CD14-positive monocyte (primary cell): Measurements from ENCODE around the gene SH2D2A. TPM values are rescaled to one million over a fixed set of nuclear protein-coding genes. Genes with fewer than 3 reads are reported as not detected.

ENCODE experiments used
- DNase-seq, 3 donors: peaks; one replicate each; pipeline ENCODE4 v3.0.0-alpha.2; 2011 to 2022
- H2AFZ ChIP-seq: 2 replicates; pipeline ENCODE4 v1.6.0; 2012; ENCODE audit warnings: mild to moderate bottlenecking, low read depth, low read length, inconsistent platforms; ENCODE audit not compliant: insufficient read depth, poor library complexity, severe bottlenecking
- H3K27ac ChIP-seq, 2 donors: 1 replicate in 1 of 2; 2 replicates in 1 of 2; pipeline ENCODE4 v1.5.1; 2012 to 2013; ENCODE audit warnings: low read length in 2 of 2, control low read depth in 1 of 2, inconsistent platforms in 1 of 2, low read depth in 1 of 2, mild to moderate bottlenecking in 1 of 2
- H3K27me3 ChIP-seq, 2 donors: one replicate each; pipeline versions ENCODE4 v1.6.0 to v1.6.1; 2011 to 2013; ENCODE audit warnings: low read length in 2 of 2; ENCODE audit not compliant: control insufficient read depth in 2 of 2, insufficient read depth in 2 of 2
- H3K36me3 ChIP-seq, 2 donors: replicated peaks in 1 of 2; 1 replicate in 1 of 2; 2 replicates in 1 of 2; pipeline versions ENCODE4 v1.5.1 to v1.6.1; 2012 to 2013; ENCODE audit warnings: low read length in 2 of 2, control low read depth in 1 of 2, inconsistent platforms in 1 of 2, mild to moderate bottlenecking in 1 of 2; ENCODE audit not compliant: insufficient read depth in 2 of 2, control insufficient read depth in 1 of 2
- H3K4me1 ChIP-seq, 2 donors: 1 replicate in 1 of 2; 2 replicates in 1 of 2; pipeline versions ENCODE4 v1.5.1 to v1.6.1; 2012 to 2013; ENCODE audit warnings: low read length in 2 of 2, control low read depth in 1 of 2, inconsistent platforms in 1 of 2, mild to moderate bottlenecking in 1 of 2, moderate library complexity in 1 of 2; ENCODE audit not compliant: insufficient read depth in 2 of 2, control insufficient read depth in 1 of 2
- H3K4me2 ChIP-seq: replicated peaks from 2 replicates; pipeline ENCODE3; 2012; ENCODE audit warnings: low read length, moderate library complexity, mild to moderate bottlenecking; ENCODE audit not compliant: poor library complexity, severe bottlenecking; ENCODE audit errors: extremely low read depth
- H3K4me3 ChIP-seq, 3 experiments: fragments of 200-600 bp in 1 of 3; sonication (generic) in 1 of 3; replicated peaks in 1 of 3; 1 replicate in 2 of 3; 2 replicates in 1 of 3; pipeline ENCODE4 v1.5.1; 2011 to 2013; ENCODE audit warnings: low read length in 3 of 3, mild to moderate bottlenecking in 3 of 3, control low read depth in 2 of 3, low read depth in 2 of 3, inconsistent platforms in 1 of 3, moderate library complexity in 1 of 3
- H3K79me2 ChIP-seq: 2 replicates; pipeline ENCODE4 v1.6.0; 2012; ENCODE audit warnings: mild to moderate bottlenecking, control low read depth, inconsistent platforms, low read length, moderate library complexity; ENCODE audit not compliant: insufficient read depth
- H3K9ac ChIP-seq: 2 replicates; pipeline ENCODE4 v1.6.0; 2017; ENCODE audit warnings: low read length, mild to moderate bottlenecking; ENCODE audit not compliant: insufficient read depth, poor library complexity, severe bottlenecking
- H3K9me3 ChIP-seq, 2 donors: replicated peaks in 1 of 2; 1 replicate in 1 of 2; 2 replicates in 1 of 2; pipeline versions ENCODE4 v1.5.1 to v1.6.1; 2012 to 2013; ENCODE audit warnings: low read length in 2 of 2, control low read depth in 1 of 2; ENCODE audit not compliant: control insufficient read depth in 1 of 2, insufficient read depth in 1 of 2
- H4K20me1 ChIP-seq: 2 replicates; pipeline ENCODE4 v1.6.0; 2012; ENCODE audit warnings: mild to moderate bottlenecking, low read length, control low read depth, moderate library complexity; ENCODE audit not compliant: insufficient read depth
- H3K27ac Mint-ChIP-seq, 7 donors: one replicate each; pipeline ENCODE4 v1.8.0; 2020; ENCODE audit warnings: mild to moderate bottlenecking in 7 of 7, mixed read lengths in 7 of 7, moderate library complexity in 6 of 7, inconsistent platforms in 2 of 7
- H3K27me3 Mint-ChIP-seq, 3 donors: one replicate each; pipeline ENCODE4 v1.8.0; 2021 to 2022; ENCODE audit warnings: low read depth in 3 of 3, mild to moderate bottlenecking in 3 of 3, mixed read lengths in 3 of 3, moderate library complexity in 3 of 3, inconsistent platforms in 1 of 3
- H3K36me3 Mint-ChIP-seq, 2 donors: one replicate each; pipeline ENCODE4 v1.8.0; 2020; ENCODE audit warnings: mixed read lengths in 2 of 2, inconsistent platforms in 1 of 2, mild to moderate bottlenecking in 1 of 2
- H3K4me1 Mint-ChIP-seq: one replicate; pipeline ENCODE4 v1.8.0; 2020; ENCODE audit warnings: mild to moderate bottlenecking, mixed read lengths
- H3K4me3 Mint-ChIP-seq, 2 donors: one replicate each; pipeline ENCODE4 v1.8.0; 2020; ENCODE audit warnings: mild to moderate bottlenecking in 2 of 2, mixed read lengths in 2 of 2, moderate library complexity in 1 of 2
- H3K9me3 Mint-ChIP-seq, 7 donors: one replicate each; pipeline ENCODE4 v1.8.0; 2020 to 2022; ENCODE audit warnings: mixed read lengths in 7 of 7, mild to moderate bottlenecking in 6 of 7, moderate library complexity in 6 of 7, inconsistent platforms in 2 of 7
- WGBS: methylation state at CpG from one replicate; pipeline ENCODE4 v1.1.5; 2013; ENCODE audit warnings: missing lambda C conversion rate; ENCODE audit not compliant: insufficient coverage; 5-methylcytosine and 5-hydroxymethylcytosine counted together
- intact Hi-C, 2 donors: fragments of 100-400 bp; cut with micrococcal nuclease; formaldehyde crosslinking; loops; one replicate each; pipeline versions ENCODE4 v1.15.0 to v1.15.1; 2023
- polyA plus RNA-seq, 3 donors: library from polyadenylated mRNA; depleted of rRNA in 1 of 3; unstranded in 2 of 3; stranded (reverse) in 1 of 3; fragments of 300-500 nt in 2 of 3; fragments of >200 nt in 1 of 3; fragmentation: Illumina TruSeq in 2 of 3; gene quantifications; 1 replicate in 2 of 3; 2 replicates in 1 of 3; pipeline ENCODE4 v1.2.3, GENCODE V29; 2012 to 2021
- TF ChIP-seq, protein P1 (sequence below): fragments of 200-600 bp; IDR thresholded peaks from one replicate; pipeline ENCODE4 v1.8.0; 2022; ENCODE audit warnings: antibody characterized with exemption, mild to moderate bottlenecking

The SH2D2A gene
- polyA plus RNA-seq, 3 donors: 0.17 to 0.20 TPM; not detected in 1

DNA sequence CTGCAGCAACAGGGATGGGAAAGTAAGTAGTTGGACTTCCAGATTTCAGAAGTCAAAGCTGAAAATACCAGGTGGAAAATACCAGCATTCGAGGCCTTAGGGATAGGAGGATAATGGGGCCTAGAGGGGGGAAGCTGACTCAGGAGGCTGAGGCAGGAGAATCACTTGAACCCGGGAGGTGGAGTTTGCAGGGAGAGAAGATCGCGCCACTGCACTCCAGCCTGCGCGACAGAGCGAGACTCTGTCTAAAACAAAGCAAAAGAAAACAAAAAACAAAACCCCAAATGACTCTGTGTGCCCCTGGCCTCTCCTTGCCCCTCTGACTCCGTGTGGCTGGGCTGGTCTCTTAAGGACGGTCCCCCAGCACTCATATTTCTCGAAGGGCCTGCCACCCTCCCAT lies 3.4 kb downstream of the SH2D2A start:
- H3K9ac ChIP-seq: peak overlapping the region; percentile 58
- H3K27me3 Mint-ChIP-seq: peaks cover 33 to 63% (median 40%) of the 10 kb centered on the region in 3 donors
- intact Hi-C loops: loop anchor here in 1 of 2 donors (10.0 kb wide), 1 partner anchor 82 kb away; the partner anchor contains the start of gene PEAR1
- no peak for DNase-seq
- H3K4me3 ChIP-seq: peak overlapping the region in 2 of 3 experiments; percentile 47 to 72
- peak overlapping the region; percentile 86 for H2AFZ ChIP-seq
- H3K4me1 ChIP-seq: peaks cover 21 to 24% of the 10 kb centered on the region in 2 donors
- H3K4me3 Mint-ChIP-seq: peak overlapping the region; percentile 78 to 87
- no peak overlapping the region for H3K27ac ChIP-seq
- peaks cover 28% of the 10 kb centered on the region for H3K4me1 Mint-ChIP-seq
- peaks cover 0 to 33% of the 10 kb centered on the region in 2 donors for H3K27me3 ChIP-seq
- no peak overlapping the region for H3K27ac Mint-ChIP-seq
- peaks cover 0 to 2% (median 0%) of the 10 kb centered on the region in 7 donors for H3K9me3 Mint-ChIP-seq
- H3K79me2 ChIP-seq: no peaks in the 10 kb centered on the region
- TF ChIP-seq, protein P1, sequence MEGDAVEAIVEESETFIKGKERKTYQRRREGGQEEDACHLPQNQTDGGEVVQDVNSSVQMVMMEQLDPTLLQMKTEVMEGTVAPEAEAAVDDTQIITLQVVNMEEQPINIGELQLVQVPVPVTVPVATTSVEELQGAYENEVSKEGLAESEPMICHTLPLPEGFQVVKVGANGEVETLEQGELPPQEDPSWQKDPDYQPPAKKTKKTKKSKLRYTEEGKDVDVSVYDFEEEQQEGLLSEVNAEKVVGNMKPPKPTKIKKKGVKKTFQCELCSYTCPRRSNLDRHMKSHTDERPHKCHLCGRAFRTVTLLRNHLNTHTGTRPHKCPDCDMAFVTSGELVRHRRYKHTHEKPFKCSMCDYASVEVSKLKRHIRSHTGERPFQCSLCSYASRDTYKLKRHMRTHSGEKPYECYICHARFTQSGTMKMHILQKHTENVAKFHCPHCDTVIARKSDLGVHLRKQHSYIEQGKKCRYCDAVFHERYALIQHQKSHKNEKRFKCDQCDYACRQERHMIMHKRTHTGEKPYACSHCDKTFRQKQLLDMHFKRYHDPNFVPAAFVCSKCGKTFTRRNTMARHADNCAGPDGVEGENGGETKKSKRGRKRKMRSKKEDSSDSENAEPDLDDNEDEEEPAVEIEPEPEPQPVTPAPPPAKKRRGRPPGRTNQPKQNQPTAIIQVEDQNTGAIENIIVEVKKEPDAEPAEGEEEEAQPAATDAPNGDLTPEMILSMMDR: no peak
- no peaks in the 10 kb centered on the region for H4K20me1 ChIP-seq
- H3K36me3 ChIP-seq: no peaks in the 10 kb centered on the region
- 52% methylated on average over 5 of the region's 10 CpGs for WGBS
- peak overlapping the region; percentile 84 for H3K4me2 ChIP-seq
- no peaks in the 10 kb centered on the region for H3K9me3 ChIP-seq
- H3K36me3 Mint-ChIP-seq: no peaks in the 10 kb centered on the region

DNA sequence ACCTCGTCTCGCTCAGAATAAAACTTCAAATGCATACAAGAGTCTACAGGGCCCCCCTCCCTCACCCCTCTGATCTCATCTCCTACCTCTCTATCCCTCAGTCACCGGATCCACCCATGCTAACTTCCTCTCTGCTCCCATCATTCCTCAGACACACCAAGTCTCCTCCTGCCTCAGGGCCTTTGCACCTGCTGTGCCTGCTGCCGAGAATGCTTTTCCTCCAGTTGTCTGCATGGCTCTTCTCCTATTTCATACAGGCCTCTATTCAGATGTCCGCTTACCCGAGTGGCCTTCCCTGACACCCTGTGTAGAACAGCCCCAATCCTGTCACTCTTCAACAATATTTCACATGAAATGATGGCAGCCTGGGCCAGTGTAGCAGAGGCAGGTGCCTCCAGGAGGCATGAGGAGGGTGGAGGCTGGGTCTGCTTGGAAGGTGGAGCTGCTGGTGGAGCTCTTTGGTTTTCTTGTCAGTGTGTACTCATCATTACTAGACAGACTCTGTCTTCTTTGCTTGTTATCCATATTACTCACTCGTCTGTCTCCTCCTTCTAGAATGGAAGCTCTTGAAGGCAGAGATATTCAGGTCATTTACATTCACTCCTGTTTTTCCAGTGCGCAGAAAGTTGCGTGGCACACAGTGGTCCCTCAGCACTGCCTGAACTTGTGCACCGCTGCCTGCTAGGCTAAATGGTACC lies 4.2 kb downstream of the SH2D2A start:
- WGBS: 97% methylated on average over 9 of the region's 10 CpGs
- H3K27me3 ChIP-seq: peaks cover 0 to 33% of the 10 kb centered on the region in 2 donors
- H3K79me2 ChIP-seq: no peaks in the 10 kb centered on the region
- no peak overlapping the region for H3K27ac ChIP-seq
- H3K27ac Mint-ChIP-seq: no peak overlapping the region
- H2AFZ ChIP-seq: no peak overlapping the region
- H3K9ac ChIP-seq: no peak overlapping the region
- H3K27me3 Mint-ChIP-seq: peaks cover 35 to 62% (median 40%) of the 10 kb centered on the region in 3 donors
- peaks cover 29% of the 10 kb centered on the region for H3K4me1 Mint-ChIP-seq
- peaks cover 21 to 24% of the 10 kb centered on the region in 2 donors for H3K4me1 ChIP-seq
- H3K9me3 ChIP-seq: no peaks in the 10 kb centered on the region
- intact Hi-C loops: loop anchor here in 1 of 2 donors (10.0 kb wide), 1 partner anchor 82 kb away; the partner anchor contains the start of gene PEAR1
- H4K20me1 ChIP-seq: no peaks in the 10 kb centered on the region
- no peaks in the 10 kb centered on the region for H3K36me3 Mint-ChIP-seq
- DNase-seq: no peak
- no peak overlapping the region for H3K4me3 ChIP-seq
- TF ChIP-seq, protein P1: no peak
- H3K9me3 Mint-ChIP-seq: peaks cover 0 to 2% (median 0%) of the 10 kb centered on the region in 7 donors
- H3K36me3 ChIP-seq: no peaks in the 10 kb centered on the region
- no peak overlapping the region for H3K4me2 ChIP-seq
- peak overlapping the region in 1 of 2 donors; percentile 87 for H3K4me3 Mint-ChIP-seq
